HG03457 (cell line): ENCODE measurements around the gene PCDH9.

ENCODE experiments used
- ATAC-seq: cut with Tn5 transposase; IDR thresholded peaks from one replicate; pipeline ENCODE4 v1.9.1; 2021; ENCODE audit warnings: moderate number of reproducible peaks; ENCODE audit not compliant: unreplicated experiment

The PCDH9 gene

DNA sequence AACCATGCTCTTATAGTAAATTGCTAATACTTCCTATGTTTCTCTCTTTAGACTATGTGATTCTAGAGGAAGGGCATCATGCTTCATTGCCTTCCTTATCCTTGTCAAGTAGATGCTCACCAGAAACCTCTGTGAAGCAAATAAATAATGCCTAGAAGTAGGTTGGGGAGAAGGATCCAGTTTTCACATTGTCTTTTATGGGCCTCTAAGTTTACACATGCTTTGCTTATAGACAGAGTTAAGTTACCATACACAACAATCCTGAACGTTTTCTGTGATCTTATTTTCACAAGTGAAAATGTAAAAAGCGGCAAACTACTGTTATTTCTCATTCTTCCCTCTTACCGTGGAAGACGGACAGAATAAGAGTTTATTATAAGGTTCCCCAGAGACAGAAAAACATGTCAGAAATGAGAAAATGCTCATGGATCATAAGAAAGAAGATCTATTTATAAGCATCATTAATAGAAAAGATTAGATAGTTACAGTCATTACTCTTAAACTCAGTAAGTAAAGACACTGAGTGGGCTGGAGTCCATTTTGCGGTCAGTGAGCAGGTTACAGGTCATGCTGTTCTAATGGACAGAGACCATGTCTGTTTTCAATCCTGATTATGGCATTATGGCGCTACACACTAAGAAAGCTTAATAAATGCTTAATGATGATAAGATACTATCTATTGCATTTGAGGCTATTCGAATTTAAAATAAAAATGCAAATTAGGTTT lies 723.9 kb downstream of the PCDH9 start:
- ATAC-seq: no peak

DNA sequence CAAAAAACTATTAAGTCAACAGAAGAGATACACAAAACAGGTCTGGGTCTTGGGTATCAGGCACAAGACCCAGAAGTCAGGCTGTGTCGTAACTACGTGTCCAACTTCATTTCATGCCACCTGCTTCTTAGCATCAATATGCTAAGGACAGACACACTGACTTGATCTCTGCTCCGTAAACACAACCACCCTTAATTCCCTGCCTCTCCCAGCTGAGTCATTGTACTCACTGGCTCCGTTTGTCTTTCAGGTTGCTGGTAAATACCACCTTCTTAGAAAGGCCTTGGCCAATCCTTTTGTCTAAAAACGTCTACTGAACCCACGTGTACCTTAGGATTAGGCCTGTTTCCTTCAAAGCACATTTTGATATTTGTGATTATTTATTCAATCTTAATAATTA lies 726.2 kb downstream of the PCDH9 start:
- no peak for ATAC-seq

DNA sequence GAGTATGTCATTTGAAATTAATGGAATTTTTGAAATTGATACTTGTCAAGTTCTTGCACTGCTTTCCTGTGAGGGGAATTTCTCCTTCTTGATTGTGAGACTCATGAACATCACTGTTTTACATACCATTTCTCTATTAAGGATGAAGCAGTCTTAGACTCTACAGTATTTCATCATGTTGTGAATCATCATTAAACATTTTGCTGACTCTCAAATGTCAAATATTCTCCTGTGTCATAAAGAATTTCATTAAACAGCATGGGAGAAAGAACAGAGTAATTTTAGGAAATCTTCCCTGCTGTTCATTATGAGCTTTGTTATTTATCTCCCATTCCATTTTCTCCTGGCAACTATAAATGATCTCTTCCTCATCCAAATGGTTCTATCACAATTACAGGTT lies 729.0 kb downstream of the PCDH9 start:
- ATAC-seq: no peak

DNA sequence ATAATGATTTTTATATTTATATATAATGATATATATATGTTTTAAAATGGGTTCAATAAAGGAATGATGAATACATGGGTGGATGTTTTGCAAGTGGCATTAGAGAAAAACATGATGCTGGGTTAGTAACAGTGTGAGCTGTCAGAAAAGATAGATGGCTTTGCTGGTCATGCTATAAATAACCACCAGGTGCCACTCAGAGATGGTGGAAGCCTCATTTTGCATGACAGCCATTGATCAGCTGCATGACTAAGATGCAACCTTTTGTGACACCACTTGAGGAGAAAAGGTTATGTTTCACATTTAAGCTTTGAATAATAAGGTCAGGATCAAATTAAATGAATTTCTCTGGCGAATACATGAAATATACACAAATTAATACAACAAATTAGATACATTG lies 737.7 kb downstream of the PCDH9 start:
- ATAC-seq: no peak

DNA sequence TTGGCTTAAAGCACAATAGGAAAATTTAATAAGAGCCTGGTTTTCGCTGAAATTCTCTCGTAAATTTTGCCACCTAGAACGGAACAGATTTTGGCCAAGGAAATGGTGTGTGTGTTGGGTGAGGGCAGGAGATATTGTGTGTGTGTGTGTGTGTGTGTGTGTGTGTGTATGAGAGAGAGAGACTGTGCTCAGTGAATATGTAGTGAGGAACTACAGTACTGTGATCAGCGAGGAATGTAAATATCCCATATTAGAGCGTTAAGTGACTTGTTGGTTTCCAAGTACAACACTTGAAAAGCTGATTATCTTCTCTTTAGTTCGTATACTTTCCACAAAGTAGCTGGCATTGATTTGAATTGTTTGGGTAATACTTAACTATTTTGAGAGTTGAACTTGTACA lies 738.9 kb downstream of the PCDH9 start:
- no peak for ATAC-seq

DNA sequence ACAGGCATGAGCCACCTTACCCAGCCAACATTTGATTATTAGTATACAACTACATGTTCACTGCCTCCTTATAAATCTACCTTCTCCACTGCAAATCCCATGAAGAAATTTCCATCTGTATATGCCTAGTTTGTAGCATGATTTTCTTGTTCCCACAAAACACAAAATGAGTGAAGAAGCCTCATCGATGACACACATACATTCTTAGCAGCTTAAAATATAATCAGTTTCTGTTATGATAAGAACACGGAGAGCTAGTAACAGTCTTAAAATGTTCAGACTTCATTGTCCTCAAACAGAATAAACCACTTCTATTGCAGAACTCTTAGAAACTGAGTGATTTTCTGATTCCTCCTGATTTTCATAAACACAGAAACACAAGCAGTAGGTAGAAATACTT lies 740.5 kb downstream of the PCDH9 start:
- no peak for ATAC-seq

DNA sequence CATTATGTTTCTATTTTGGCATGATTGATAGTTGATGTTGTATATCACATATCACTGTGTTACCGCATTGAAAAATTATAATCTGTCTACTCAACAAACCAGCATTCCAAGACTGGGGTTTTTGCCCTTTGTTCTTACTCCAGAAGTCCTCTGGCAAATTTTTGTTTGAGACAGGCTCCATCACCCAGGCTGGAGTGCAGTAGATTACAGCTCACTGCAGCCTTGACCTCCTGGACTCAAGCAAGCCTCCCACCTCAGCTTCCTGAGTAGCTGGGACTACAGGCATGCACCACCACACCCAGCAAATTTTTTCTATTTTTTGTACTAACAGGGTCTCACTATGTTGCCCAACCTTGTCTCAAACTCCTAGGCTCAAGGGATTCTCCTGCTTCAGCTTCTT lies 741.0 kb downstream of the PCDH9 start:
- ATAC-seq: no peak

DNA sequence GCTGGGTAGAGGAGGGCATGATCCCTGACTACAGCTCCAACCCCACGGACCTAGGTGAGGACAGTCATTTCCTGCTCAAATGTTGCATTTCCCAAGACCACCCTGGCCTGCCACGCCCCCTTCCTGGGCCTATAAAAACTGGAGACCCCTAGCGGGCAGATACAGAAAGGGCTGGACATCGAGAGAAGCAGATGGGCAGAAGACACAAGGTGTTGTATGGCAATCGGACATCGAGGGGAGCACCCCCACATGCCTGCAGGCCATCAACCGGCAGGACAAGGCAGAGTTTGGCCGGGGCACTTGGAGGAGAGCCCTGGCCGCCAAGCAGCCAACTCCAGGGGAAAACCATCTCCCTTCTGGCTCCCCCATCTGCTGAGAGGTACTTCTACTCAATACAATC lies 746.4 kb downstream of the PCDH9 start:
- ATAC-seq: no peak

DNA sequence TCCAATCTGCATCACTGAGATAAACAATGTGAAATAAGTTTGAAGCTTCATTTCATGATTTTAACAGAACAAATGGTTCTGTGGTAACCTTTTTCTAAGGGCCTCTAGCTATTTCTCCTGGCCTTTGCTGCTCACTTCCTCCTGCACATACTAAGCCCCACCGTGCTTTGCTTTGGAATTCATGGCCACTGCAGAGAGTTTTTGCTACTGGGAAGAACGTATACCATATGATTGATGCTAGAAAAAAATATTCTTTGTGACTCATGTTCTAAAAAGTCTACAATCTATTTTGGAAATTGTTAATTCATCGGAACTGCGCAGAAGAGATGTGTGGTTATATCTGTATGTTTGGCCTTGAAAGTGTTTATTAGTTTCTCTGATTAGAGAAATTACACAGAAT lies 747.3 kb downstream of the PCDH9 start:
- no peak for ATAC-seq

DNA sequence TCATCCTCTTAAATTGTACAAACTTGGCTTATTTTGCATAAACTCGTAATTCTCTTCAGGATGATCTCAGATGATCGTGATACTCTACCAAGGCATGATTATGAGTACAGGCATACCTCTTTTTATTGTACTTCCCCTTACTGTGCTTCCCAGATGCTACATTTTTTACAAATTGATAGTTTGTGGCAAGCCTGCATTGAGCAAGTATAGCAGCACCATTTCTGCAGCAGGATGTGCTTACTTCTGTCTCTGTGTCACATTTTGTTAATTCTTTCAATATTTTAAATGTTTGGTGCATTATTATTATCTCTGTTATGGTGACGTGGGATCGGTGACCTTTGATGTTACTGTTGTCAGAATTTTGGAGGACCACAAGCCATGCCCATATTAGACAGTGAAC lies 752.3 kb downstream of the PCDH9 start:
- ATAC-seq: no peak

DNA sequence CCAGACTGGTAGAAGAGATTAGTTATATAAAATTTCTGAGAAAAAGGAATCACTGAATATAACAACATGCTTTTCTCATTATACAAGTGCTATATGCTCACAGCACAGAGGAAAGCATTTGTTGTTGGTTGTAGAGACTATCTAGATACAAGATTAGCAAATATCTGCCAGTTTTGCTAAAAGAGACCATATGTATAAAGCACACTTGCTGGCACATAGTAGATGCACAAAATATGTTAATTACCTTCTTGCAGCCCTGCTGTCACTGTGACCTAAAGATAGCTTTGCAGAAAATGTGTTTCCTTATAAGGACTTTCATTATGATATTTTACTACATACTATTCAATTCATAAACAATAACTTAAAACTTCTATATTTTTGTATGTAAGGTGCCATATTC lies 755.1 kb downstream of the PCDH9 start:
- ATAC-seq: no peak

DNA sequence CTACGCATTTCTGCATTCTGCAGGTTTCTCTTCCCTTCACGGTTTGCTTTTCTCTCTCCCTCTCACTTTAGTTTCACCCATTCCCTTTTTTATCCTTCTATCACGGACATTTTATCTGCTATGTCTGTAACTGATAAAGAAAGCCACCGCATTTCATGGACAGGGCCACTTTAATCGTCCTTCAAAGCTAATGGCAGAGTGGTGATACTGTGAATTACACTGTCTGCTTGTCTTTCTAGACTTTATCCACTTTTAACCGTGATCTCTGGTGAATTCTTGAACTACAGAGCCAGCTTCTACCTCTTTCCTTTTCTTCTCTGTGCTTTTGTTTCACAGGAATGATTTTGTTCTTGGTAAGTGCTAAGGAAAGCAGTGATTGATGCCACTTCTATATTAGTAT lies 760.4 kb downstream of the PCDH9 start:
- ATAC-seq: no peak

DNA sequence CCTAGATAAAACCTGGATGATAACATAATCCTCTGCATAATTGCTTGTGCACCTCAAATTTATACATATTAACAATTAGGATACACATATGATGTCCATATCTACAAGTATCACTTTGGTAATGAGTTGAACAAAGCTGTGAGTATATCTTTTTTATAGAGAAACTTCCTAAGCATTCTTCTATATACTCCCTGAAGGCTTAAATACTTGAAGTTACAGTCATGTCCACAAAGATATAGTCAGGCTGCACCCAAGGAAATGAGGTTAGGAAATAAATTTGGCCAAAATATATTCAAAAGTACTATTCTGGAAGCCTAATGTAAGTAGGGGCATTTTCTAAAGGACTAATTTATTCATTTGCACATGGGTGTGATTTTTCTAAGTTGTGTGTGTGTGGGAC lies 761.5 kb downstream of the PCDH9 start:
- ATAC-seq: no peak

DNA sequence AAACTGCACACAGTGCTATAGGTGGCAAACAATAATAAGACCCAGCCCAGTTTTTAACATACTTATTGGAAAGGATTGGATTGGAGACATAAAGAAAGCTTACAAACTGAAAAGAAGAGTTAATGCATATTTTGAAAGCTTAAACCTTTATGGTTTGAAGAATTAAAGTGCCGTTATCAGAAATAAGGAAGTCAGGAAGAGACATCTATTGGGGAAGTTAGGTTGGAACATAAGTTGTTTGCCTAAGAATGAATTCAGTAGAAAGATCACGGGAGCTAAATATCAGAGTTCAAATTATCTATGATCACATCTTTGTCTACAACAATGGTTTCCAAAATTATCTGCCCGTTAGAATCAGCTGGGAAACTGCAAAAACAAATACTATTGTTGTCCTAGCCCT lies 767.9 kb downstream of the PCDH9 start:
- ATAC-seq: no peak

DNA sequence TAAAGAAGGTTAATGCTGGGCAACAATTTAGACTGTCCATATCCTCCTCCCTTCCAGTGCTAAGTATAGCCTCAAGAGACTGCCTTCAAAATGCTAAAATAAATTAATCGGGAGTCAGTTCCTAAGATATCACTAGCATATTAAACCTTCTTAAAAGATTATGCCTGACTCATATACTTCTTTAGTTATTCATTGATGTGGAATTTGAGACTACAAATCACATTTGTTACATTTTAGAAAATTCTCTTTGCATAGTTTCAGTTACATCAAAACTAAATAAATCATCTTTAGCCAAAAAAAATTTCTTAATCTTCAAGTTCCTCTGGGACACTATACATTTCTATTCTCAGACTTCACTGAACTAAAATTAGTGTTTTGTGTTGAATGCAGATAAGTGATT lies 769.1 kb downstream of the PCDH9 start:
- ATAC-seq: no peak

DNA sequence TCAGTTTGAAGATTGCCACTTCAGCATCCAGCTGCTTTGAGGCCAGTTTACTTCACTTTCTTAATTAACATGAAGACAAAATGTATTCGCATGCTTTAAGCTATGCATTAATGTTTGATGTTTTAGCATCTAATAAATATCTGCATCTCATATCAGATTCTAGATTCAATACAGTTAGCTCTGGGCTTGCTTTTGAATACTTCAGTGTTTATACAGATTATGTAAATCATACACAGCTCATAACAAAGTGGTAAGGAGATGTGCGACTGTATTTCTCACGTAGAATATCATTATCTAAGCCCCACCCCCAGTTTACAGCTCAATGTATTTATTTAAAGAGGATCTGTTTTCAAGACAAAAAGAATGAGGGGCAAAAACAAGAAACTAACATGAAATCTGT lies 770.5 kb downstream of the PCDH9 start:
- no peak for ATAC-seq

DNA sequence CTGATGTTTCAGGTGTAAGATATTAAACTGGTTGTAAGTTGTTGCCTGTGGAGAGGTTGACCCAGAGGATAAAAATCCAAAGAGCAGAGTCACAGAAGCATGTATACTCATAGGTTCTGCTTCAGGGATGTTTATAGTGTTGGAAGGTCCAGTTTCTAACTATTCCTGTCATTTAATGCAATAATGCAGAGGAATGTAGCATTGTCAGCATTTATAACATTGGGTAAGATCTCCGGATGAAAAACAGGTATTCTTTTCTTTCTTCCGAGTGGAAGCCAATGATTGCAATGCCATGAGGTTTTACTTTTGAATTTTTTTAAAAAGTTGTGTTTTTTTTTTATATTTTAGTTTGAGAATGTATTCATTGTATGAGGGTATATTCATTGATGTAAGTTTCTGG lies 771.0 kb downstream of the PCDH9 start:
- no peak for ATAC-seq

DNA sequence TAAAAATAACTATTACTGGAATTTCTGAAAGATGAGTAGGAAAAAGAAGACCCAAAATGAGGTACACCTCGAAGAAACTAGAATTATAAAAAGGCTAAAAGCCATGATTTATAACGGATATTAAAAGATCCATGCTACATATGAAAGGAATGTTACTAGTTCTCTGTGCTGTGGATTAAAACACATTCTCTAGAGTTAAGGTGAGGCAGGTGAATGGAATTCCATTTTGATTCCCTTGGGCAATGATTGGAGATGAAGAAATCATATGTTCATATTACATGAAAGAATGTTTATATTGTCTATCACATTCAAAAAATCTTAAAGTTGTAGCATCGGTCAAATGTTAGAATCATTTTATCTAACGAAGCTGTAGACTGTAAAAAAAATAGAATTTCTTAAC lies 783.7 kb downstream of the PCDH9 start:
- no peak for ATAC-seq

DNA sequence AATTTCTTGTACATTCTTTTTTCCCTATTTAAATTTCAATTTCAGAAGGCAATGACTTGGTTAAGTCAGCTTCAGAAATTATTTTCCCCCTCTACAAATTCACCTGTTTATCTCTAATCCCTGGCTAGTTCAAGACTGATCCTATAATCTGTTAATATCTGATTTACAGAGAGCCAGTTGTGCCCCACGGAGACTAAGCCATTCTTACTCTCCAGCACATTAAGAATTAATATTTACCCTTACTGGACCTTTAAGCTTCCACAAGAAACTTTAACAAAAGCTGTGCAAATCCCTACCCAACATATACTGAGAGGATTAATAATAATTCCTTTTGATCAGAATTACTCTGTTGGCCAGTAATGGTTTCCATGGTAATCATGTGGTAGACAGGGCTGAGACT lies 786.2 kb downstream of the PCDH9 start:
- no peak for ATAC-seq

DNA sequence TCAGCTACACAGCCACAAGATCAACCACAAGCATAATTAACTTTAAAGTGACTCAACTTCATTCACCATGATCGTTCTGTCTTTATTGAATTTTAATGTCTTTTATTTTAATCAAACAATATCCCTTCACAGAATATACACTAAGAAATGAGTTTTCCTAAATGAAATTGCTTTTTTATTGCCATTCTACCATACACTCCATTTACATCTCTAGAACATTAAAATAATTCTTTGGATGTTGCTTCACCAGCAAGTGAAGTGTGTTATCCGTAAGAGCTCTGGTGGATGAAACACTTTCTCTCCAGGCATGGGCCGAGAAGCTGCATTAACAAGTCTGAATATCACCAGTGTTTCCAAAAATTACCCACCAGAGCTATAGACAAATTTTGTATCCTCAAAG lies 789.2 kb downstream of the PCDH9 start:
- ATAC-seq: no peak

DNA sequence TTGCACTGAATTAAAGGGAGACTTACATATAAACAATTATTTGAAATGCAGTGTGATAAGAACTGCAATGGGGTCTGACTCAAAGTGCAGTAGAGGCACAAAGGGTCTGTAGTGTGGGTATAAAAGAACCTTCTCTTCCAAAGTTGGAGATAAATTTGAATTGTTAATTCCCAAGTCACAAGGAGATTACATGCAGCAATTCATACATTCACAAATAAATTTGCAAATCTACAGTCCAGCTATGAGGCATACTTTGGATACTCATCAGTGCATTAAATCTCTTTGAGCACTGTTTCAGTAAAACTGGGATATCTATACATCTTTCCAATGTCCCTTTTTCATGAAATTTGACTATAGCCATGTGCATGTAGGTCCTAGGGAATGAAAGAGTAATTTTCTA lies 799.4 kb downstream of the PCDH9 start:
- no peak for ATAC-seq

DNA sequence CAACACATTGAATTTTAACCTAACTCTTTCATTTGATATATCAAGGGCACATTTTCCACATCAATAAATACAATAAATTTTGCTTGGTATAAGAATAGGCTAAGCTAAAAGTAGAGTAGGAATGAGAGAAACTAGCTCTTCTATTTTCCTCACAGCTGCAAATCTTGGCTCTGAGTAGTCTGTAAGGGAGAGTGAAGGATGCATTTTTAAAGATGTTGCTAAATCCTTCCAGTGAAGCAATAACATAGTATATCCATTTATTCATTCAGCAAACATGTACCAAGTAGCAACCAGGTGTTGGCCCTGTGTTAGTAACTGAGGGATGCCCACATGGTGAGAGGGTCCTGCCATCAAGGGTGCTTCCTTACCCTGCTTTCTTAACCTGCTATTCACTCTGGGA lies 799.9 kb downstream of the PCDH9 start:
- ATAC-seq: no peak

DNA sequence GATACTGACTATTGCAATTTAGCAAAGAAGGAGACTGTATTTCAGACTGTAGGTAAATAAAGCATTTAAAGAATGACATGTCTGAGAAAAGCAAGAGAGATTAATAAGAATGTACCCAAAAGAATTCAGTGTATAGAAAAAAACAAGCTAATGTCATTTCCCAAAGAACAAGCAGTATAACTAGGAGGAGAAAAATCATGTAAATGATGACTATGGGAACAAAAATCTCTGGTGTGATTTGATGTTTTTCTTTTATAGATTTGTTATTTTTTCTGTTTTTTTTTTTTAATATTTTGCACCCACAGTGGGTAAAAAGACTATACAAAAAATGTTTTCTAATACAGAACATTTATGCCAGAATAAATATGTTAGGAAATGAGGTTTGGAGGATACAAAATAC lies 801.0 kb downstream of the PCDH9 start:
- no peak for ATAC-seq

DNA sequence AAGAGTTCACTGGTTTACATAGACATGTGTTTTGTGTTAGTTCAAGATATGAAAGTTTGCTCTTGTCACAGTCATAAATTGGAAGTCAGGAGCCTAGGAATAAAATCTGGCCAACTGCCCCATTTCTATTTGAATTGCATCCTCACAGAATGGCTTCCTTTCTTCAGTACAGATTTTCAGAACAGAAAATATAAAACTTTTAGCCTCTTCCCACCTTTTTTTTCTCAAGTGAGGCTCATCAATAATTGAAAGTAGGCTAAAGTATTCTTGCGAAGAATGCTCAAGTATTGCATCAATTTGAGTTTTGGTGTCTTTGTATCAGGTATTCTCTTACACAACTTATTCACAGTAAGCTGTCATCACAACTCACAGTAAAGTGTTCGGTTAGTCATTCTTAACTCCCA lies 802.7 kb downstream of the PCDH9 start:
- no peak for ATAC-seq
